ENCODE results near the gene CCM2L. TPM values are rescaled to one million over a fixed set of nuclear protein-coding genes. Genes with fewer than 3 reads are reported as not detected.

Gene CCM2L
- total and polyA plus RNA-seq, 10 of the 15 experiments (the other 5 are each of a cell fraction or from before 2014, with no cell fraction given) = not detected

- TF ChIP-seq ZBTB40 (IDR thresholded peaks at IDR 0.05; ENCODE audit: borderline replicate concordance) = peak; percentile 88
Measured at GRCh38 chr20:31968291-31969126, 41.7 kb upstream of the CCM2L start (continued).

- no peak overlapping the region for H3K9ac ChIP-seq (ENCODE audit: control insufficient read depth, insufficient read depth, low read length)
- in situ Hi-C loops (cut with MboI) (no loop called here), intact Hi-C loops (cut with micrococcal nuclease; ENCODE audit: unreplicated experiment) (no loop called here)
- no peak overlapping the region for H3K4me2 ChIP-seq (ENCODE audit: control insufficient read depth, insufficient read depth)
- H3K4me3 ChIP-seq = no peak overlapping the region
- 10% methylated on average over 5 of the region's 5 CpGs for WGBS (ENCODE audit: insufficient coverage, insufficient replicate concordance, low lambda C conversion rate, missing lambda C conversion rate)
- FAIRE-seq (no peak), DNase-seq (ENCODE audit: low read depth, low spot score) (no peak), ATAC-seq (no peak)
- POLR2A ChIA-PET = interaction anchor here (1.5 kb wide), 1 partner anchor 18 kb away, joined by 3 read pairs; the partner anchor contains the start of gene PDRG1
- no peaks in the 10 kb centered on the region for H3K4me1 ChIP-seq (ENCODE audit: control insufficient read depth, insufficient read depth, low read length)
- SMC1A ChIA-PET (ENCODE audit: uncharacterized antibody, unreplicated experiment) = interaction anchor here (0.8 to 1.0 kb wide), 2 partner anchors 17 to 119 kb away, joined by 3 read pairs; no protein-coding TSS in a partner anchor
- no peak for TF ChIP-seq CUX1 (IDR thresholded peaks at IDR 0.05; ENCODE audit: insufficient replicate concordance, low read depth, low read length)
- no peaks in the 10 kb centered on the region for H3K79me2 ChIP-seq (ENCODE audit: control insufficient read depth, insufficient read depth, low read length)
- peaks cover 0 to 5% of the 10 kb centered on the region in 2 experiments for H3K27me3 ChIP-seq (replicated peaks in 1 of 2; ENCODE audit: control insufficient read depth in 2 of 2, insufficient read depth in 2 of 2, low read length in 1 of 2)
- H2AFZ ChIP-seq (ENCODE audit: control insufficient read depth, low read depth, low read length) = no peak overlapping the region
- RAD21 ChIA-PET (ENCODE audit: unreplicated experiment) = interaction anchor here (1.0 to 1.3 kb wide), 3 partner anchors 117 to 147 kb away, joined by 3 to 4 read pairs (median 3); no protein-coding TSS in a partner anchor
- H3K9me3 ChIP-seq (replicated peaks; ENCODE audit: control insufficient read depth, insufficient read depth, low read length) = no peaks in the 10 kb centered on the region
- H3K36me3 ChIP-seq (ENCODE audit: control insufficient read depth in 2 of 2, insufficient read depth in 2 of 2, low read length in 1 of 2) = no peaks in the 10 kb centered on the region
- H4K20me1 ChIP-seq (ENCODE audit: control insufficient read depth, insufficient read depth) = peaks cover 2% of the 10 kb centered on the region; the same call in 1 of the 2 replicates
- H3K27ac ChIP-seq (ENCODE audit: control insufficient read depth, insufficient read depth) = no peak overlapping the region
- CTCF ChIA-PET = interaction anchor here (0.7 to 2.8 kb wide), 8 partner anchors 11 to 147 kb away, joined by 3 to 12 read pairs (median 5); partner anchors contain the start of gene PDRG1
- BruUV-seq (replicated peaks) = no TSS peak
Measured at GRCh38 chr20:31969991-31970390, 40.2 kb upstream of the CCM2L start.
